Spleen (tissue), 7 donors: ENCODE data around the gene KCTD5.
"Not testable (repeated sequence)": the region's sequence is repeated elsewhere in the genome, so short reads cannot be mapped to it uniquely, and the experiment has no call there.

Experiments
- CTCF ChIP-seq, 11 experiments: fragments of 200-600 bp in 7 of 11; fragments of 450-650 bp in 4 of 11; sonication (generic) in 4 of 11; IDR thresholded peaks in 8 of 11; conservative IDR thresholded peaks in 3 of 11; 1 replicate in 7 of 11; 2 replicates in 4 of 11; pipeline versions ENCODE4 v1.4.0 to v1.8.0; 2016 to 2021; ENCODE audit warnings: antibody characterized with exemption in 11 of 11, inconsistent platforms in 4 of 11, mild to moderate bottlenecking in 1 of 11
- POLR2A ChIP-seq, 3 donors: fragments of 450-650 bp; IDR thresholded peaks; one replicate each; pipeline ENCODE4 v1.5.1; 2017; ENCODE audit warnings: antibody characterized with exemption in 3 of 3, mild to moderate bottlenecking in 1 of 3
- donor health status: DM: no; HTN: no; CAD: no; lungs with moderate emphysema.
- donor health status: DM: no; HTN: no; CAD: no.
- donor health status: DM: no; HTN: no; CAD: no.

GRCh38 chr16:2696601-2697250 lies 14.4 kb downstream of the KCTD5 start:
- not testable (repeated sequence) for TF ChIP-seq CTCF (IDR thresholded peaks at IDR 0.05 in 8 of 11, conservative IDR thresholded peaks at IDR 0.05 in 3 of 11); POLR2A (IDR thresholded peaks at IDR 0.05)
